Sigmoid colon (tissue), 7 donors: ENCODE results near the gene NTF4. TPM values are rescaled to one million over a fixed set of nuclear protein-coding genes. Genes with fewer than 3 reads are reported as not detected.

ENCODE experiments used
- DNase-seq: peaks from one replicate; pipeline ENCODE4 v3.0.0-alpha.2; 2019
- H3K27ac ChIP-seq, 4 donors: fragments of 200-600 bp; sonication (generic); one replicate each; pipeline ENCODE4 v1.5.1; 2016 to 2019; ENCODE audit warnings: mild to moderate bottlenecking in 1 of 4
- H3K27me3 ChIP-seq, 3 donors: fragments of 200-600 bp; sonication (generic); one replicate each; pipeline ENCODE4 v1.5.1; 2019; ENCODE audit warnings: mild to moderate bottlenecking in 1 of 3
- H3K36me3 ChIP-seq, 4 donors: fragments of 200-600 bp; sonication (generic); one replicate each; pipeline ENCODE4 v1.5.1; 2016 to 2019
- H3K4me1 ChIP-seq, 4 donors: fragments of 200-600 bp; sonication (generic); one replicate each; pipeline ENCODE4 v1.5.1; 2017 to 2019
- H3K4me3 ChIP-seq, 4 donors: fragments of 200-600 bp; sonication (generic); one replicate each; pipeline ENCODE4 v1.5.1; 2017 to 2019; ENCODE audit warnings: mild to moderate bottlenecking in 2 of 4, moderate library complexity in 1 of 4
- H3K9me3 ChIP-seq, 4 donors: fragments of 200-600 bp in 3 of 4; sonication (generic) in 3 of 4; one replicate each; pipeline versions ENCODE4 v1.5.1 to v1.6.1; 2013 to 2019
- CTCF ChIP-seq, 4 experiments: fragments of 450-650 bp in 3 of 4; fragments of 200-600 bp in 1 of 4; IDR thresholded peaks; one replicate each; pipeline ENCODE4 v1.5.1; 2016 to 2019; ENCODE audit warnings: antibody characterized with exemption in 4 of 4, mild to moderate bottlenecking in 3 of 4, moderate library complexity in 2 of 4
- EP300 ChIP-seq, 4 donors: sonication (generic); formaldehyde crosslinking; IDR thresholded peaks; one replicate each; pipeline ENCODE4 v1.6.1; 2017; ENCODE audit warnings: antibody characterized with exemption in 4 of 4
- POLR2A ChIP-seq, 2 donors: fragments of 450-650 bp; IDR thresholded peaks; one replicate each; pipeline ENCODE4 v1.6.1; 2016; ENCODE audit warnings: antibody characterized with exemption in 2 of 2, mild to moderate bottlenecking in 2 of 2, moderate library complexity in 2 of 2
- POLR2AphosphoS5 ChIP-seq, 4 donors: sonication (generic); formaldehyde crosslinking; IDR thresholded peaks; one replicate each; pipeline ENCODE4 v1.6.1; 2017; ENCODE audit warnings: antibody characterized with exemption in 4 of 4
- WGBS, 2 donors: extraction: QIAGEN DNeasy Blood & Tissue Kit; methylation state at CpG; one replicate each; pipeline ENCODE4 v1.1.7; 2013; 5-methylcytosine and 5-hydroxymethylcytosine counted together
- intact Hi-C: fragments of 100-400 bp; cut with DNase I; formaldehyde crosslinking; loops from one replicate; pipeline ENCODE4 v1.15.1; 2023
- polyA plus RNA-seq, 3 donors: library from polyadenylated mRNA; stranded (reverse); fragments of 200-250 nt; gene quantifications; one replicate each; pipeline ENCODE4 v1.2.3, GENCODE V29; 2013
- total RNA-seq, 4 donors: library from RNA; depleted of rRNA; stranded (reverse); fragments of >200 nt; gene quantifications; one replicate each; pipeline ENCODE4 v1.1.0, GENCODE V29; 2016
- donor health status: healthy with polysubstance abuse.
- donor health status: Bipolar disorder and iron deficiency.
- donor health status: healthy.

NTF4 gene
- total and polyA plus RNA-seq, 7 donors = not detected

GRCh38 chr19:49098795-49099194 is 34.2 kb upstream of the NTF4 start:
- H3K4me3 ChIP-seq = no peak overlapping the region
- H3K9me3 ChIP-seq = no peaks in the 10 kb centered on the region
- WGBS, 2 donors = 64 to 81% methylated on average over 4 of the region's 4 CpGs
- H3K4me1 ChIP-seq = no peaks in the 10 kb centered on the region
- TF ChIP-seq POLR2AphosphoS5 (IDR thresholded peaks at IDR 0.05) = no peak
- no peak for TF ChIP-seq CTCF (IDR thresholded peaks at IDR 0.05)
- no peak for TF ChIP-seq POLR2A (IDR thresholded peaks at IDR 0.05)
- TF ChIP-seq EP300 (IDR thresholded peaks at IDR 0.05) = no peak
- intact Hi-C loops = loop anchor here (1.0 to 5.0 kb wide), 2 partner anchors 46 to 109 kb away; no protein-coding TSS in a partner anchor
- peaks cover 46 to 98% (median 64%) of the 10 kb centered on the region in 4 donors for H3K36me3 ChIP-seq
- no peaks in the 10 kb centered on the region for H3K27me3 ChIP-seq
- no peak for DNase-seq
- no peak overlapping the region for H3K27ac ChIP-seq

GRCh38 chr19:49097453-49098288 is 33.1 kb upstream of the NTF4 start:
- WGBS, 2 donors = 49 to 61% methylated on average over 8 of the region's 8 CpGs
- TF ChIP-seq CTCF (IDR thresholded peaks at IDR 0.05) (peak; percentile 92 to 99 (median 96)), EP300 (IDR thresholded peaks at IDR 0.05) (no peak)
- Histone ChIP-seq H3K27me3 (no peaks in the 10 kb centered on the region), H3K36me3 (peaks cover 51 to 98% (median 72%) of the 10 kb centered on the region in 4 donors), H3K27ac (peak overlapping the region in 1 of 4 donors; percentile 30), H3K4me1 (no peaks in the 10 kb centered on the region), H3K4me3 (no peak overlapping the region), H3K9me3 (no peaks in the 10 kb centered on the region)
- intact Hi-C loops = loop anchor here (1.0 to 5.0 kb wide), 2 partner anchors 47 to 110 kb away; no protein-coding TSS in a partner anchor
- peak; percentile 79 for DNase-seq

- Histone ChIP-seq H3K4me1 (no peaks in the 10 kb centered on the region), H3K27me3 (no peaks in the 10 kb centered on the region), H3K9me3 (no peaks in the 10 kb centered on the region), H3K36me3 (peaks cover 47 to 98% (median 76%) of the 10 kb centered on the region in 4 donors), H3K4me3 (no peak overlapping the region), H3K27ac (no peak overlapping the region)
- TF ChIP-seq POLR2AphosphoS5 (IDR thresholded peaks at IDR 0.05) (no peak), POLR2A (IDR thresholded peaks at IDR 0.05) (no peak), EP300 (IDR thresholded peaks at IDR 0.05) (no peak), CTCF (IDR thresholded peaks at IDR 0.05) (no peak)
- intact Hi-C loops = loop anchor here (5.0 kb wide), 1 partner anchor 113 kb away; no protein-coding TSS in a partner anchor
- no peak for DNase-seq
- WGBS, 2 donors = 83 to 85% methylated on average over 23 of the region's 23 CpGs
These were observed 30.2 kb upstream of the NTF4 start for GRCh38 chr19:49094505-49095482.

GRCh38 chr19:49092686-49093085 is 28.1 kb upstream of the NTF4 start:
- no peak for DNase-seq
- 90 to 94% methylated on average over 6 of the region's 6 CpGs for WGBS, 2 donors
- H3K4me3 ChIP-seq = no peak overlapping the region
- H3K4me1 ChIP-seq = peaks cover 0 to 11% (median 9%) of the 10 kb centered on the region in 4 donors
- no peaks in the 10 kb centered on the region for H3K9me3 ChIP-seq
- H3K36me3 ChIP-seq = peaks cover 36 to 96% (median 62%) of the 10 kb centered on the region in 4 donors
- intact Hi-C loops = no loop called here
- TF ChIP-seq CTCF (IDR thresholded peaks at IDR 0.05) = no peak
- TF ChIP-seq POLR2A (IDR thresholded peaks at IDR 0.05) = no peak
- TF ChIP-seq POLR2AphosphoS5 (IDR thresholded peaks at IDR 0.05) = no peak
- no peak for TF ChIP-seq EP300 (IDR thresholded peaks at IDR 0.05)
- H3K27ac ChIP-seq = no peak overlapping the region
- no peaks in the 10 kb centered on the region for H3K27me3 ChIP-seq
